HCT116 (cell line): ENCODE results near the gene TAC4. TPM values are rescaled to one million over a fixed set of nuclear protein-coding genes. Genes with fewer than 3 reads are reported as not detected.

Experiments
- ATAC-seq: fragments of 200-7000 bp; cut with Tn5 transposase; 2 replicates; pipeline ENCODE4 v1.9.1; 2020; ENCODE audit warnings: mild to moderate bottlenecking, moderate library complexity
- Bru-seq: library from RNA; stranded (reverse); fragments of 400-500 nt; gene quantifications from one replicate; lab custom pipeline; 2021; lab: Mats Ljungman, UMichigan
- BruChase-seq, 2 experiments: library from RNA; stranded (reverse); fragments of 400-500 nt; gene quantifications; one replicate each; lab custom pipeline; 2021; lab: Mats Ljungman, UMichigan
- BruUV-seq: library from RNA; stranded (reverse); fragments of 400-500 nt; replicated peaks from 2 replicates; lab custom pipeline; 2021; lab: Mats Ljungman, UMichigan
- CTCF ChIA-PET: fragments of 300-600 bp; sonication (Branson Sonifier 250); formaldehyde crosslinking; loops from one replicate; lab custom pipeline; 2021; ENCODE audit warnings: antibody characterized with exemption; lab: Charles Lee
- POLR2A ChIA-PET: fragments of 300-600, 350-600 bp; sonication (Branson Sonifier 250); formaldehyde crosslinking; loops from one replicate; lab custom pipeline; 2021; ENCODE audit warnings: antibody characterized with exemption; lab: Charles Lee
- RAD21 ChIA-PET, 2 experiments: fragments of 300-600 bp; sonication (Branson Sonifier 250); formaldehyde crosslinking; loops; one replicate each; lab custom pipeline; 2023; ENCODE audit warnings: low total read pairs in 2 of 2; ENCODE audit not compliant: uncharacterized antibody in 2 of 2, unreplicated experiment in 2 of 2, low non-redundant PET in 1 of 2; lab: Charles Lee
- DNase-seq: peaks from one replicate; pipeline ENCODE4 v3.0.0-alpha.2; 2010; ENCODE audit warnings: low read depth, low spot score
- H2AFZ ChIP-seq: fragments of 200-600 bp; shearing (Covaris generic), sonication (generic); 2 replicates; pipeline ENCODE4 v1.6.1; 2017; ENCODE audit warnings: low read depth, mixed run types, mixed read lengths, antibody characterized with exemption, low read length; ENCODE audit not compliant: poor library complexity, severe bottlenecking
- H3K27ac ChIP-seq: 2 replicates; pipeline ENCODE4 v1.5.1; 2012; ENCODE audit warnings: low read depth, low read length
- H3K27me3 ChIP-seq: fragments of 200-600 bp; sonication (generic); 2 replicates; pipeline ENCODE4 v1.6.1; 2016; ENCODE audit warnings: mixed run types, low read length, mixed read lengths; ENCODE audit not compliant: insufficient read depth
- H3K36me3 ChIP-seq, 2 experiments: fragments of 200-500 bp in 1 of 2; fragments of 200-600 bp in 1 of 2; sonication (Bioruptor generic) in 1 of 2; sonication (generic) in 1 of 2; 2 replicates each; pipeline versions ENCODE4 v1.5.1 to v1.6.1; 2014 to 2016; ENCODE audit warnings: low read length in 2 of 2, inconsistent platforms in 1 of 2, mixed read lengths in 1 of 2, mixed run types in 1 of 2; ENCODE audit not compliant: insufficient read depth in 2 of 2, control insufficient read depth in 1 of 2
- H3K4me1 ChIP-seq, 2 experiments: fragments of 200-600 bp in 1 of 2; sonication (generic) in 1 of 2; 2 replicates each; pipeline versions ENCODE4 v1.5.1 to v1.6.1; 2012 to 2017; ENCODE audit warnings: low read length in 2 of 2, inconsistent platforms in 1 of 2, mild to moderate bottlenecking in 1 of 2, mixed read lengths in 1 of 2, mixed run types in 1 of 2, moderate library complexity in 1 of 2; ENCODE audit not compliant: insufficient read depth in 2 of 2, control insufficient read depth in 1 of 2
- H3K4me2 ChIP-seq: fragments of 200-600 bp; sonication (generic); 2 replicates; pipeline ENCODE4 v1.6.1; 2017; ENCODE audit warnings: mixed run types, low read length, mixed read lengths
- H3K4me3 ChIP-seq, 2 experiments: fragments of 200-600 bp in 1 of 2; sonication (generic) in 1 of 2; replicated peaks in 1 of 2; 2 replicates each; pipeline ENCODE4 v1.5.1; 2011 to 2016; ENCODE audit warnings: low read length in 2 of 2, control low read depth in 1 of 2, low read depth in 1 of 2, mild to moderate bottlenecking in 1 of 2, mixed read lengths in 1 of 2, mixed run types in 1 of 2
- H3K79me2 ChIP-seq: fragments of 200-600 bp; sonication (generic); 2 replicates; pipeline ENCODE4 v1.6.1; 2017; ENCODE audit warnings: mild to moderate bottlenecking, mixed run types, low read length, moderate library complexity, mixed read lengths; ENCODE audit not compliant: insufficient read depth
- H3K9ac ChIP-seq: fragments of 200-600 bp; sonication (generic); 2 replicates; pipeline ENCODE4 v1.6.1; 2016; ENCODE audit warnings: low read length, mixed read lengths
- H3K9me2 ChIP-seq: fragments of 200-600 bp; sonication (generic), shearing (Covaris generic); 2 replicates; pipeline ENCODE4 v1.6.1; 2017; ENCODE audit warnings: mixed run types, mild to moderate bottlenecking, moderate library complexity; ENCODE audit not compliant: insufficient read depth
- H3K9me3 ChIP-seq, 2 experiments: fragments of 200-500 bp in 1 of 2; fragments of 200-600 bp in 1 of 2; sonication (Bioruptor generic) in 1 of 2; sonication (generic) in 1 of 2; 2 replicates each; pipeline ENCODE4 v1.6.1; 2014 to 2017; ENCODE audit warnings: low read length in 2 of 2, mixed read lengths in 2 of 2, inconsistent platforms in 1 of 2, low read depth in 1 of 2, mild to moderate bottlenecking in 1 of 2, mixed run types in 1 of 2, moderate library complexity in 1 of 2; ENCODE audit not compliant: control insufficient read depth in 1 of 2, insufficient read depth in 1 of 2
- H4K20me1 ChIP-seq: fragments of 200-600 bp; sonication (generic), shearing (Covaris generic); 2 replicates; pipeline ENCODE4 v1.6.1; 2017; ENCODE audit warnings: mixed run types, mild to moderate bottlenecking, moderate library complexity; ENCODE audit not compliant: insufficient read depth
- CBX3 ChIP-seq: IDR thresholded peaks from 2 replicates; pipeline ENCODE4 v1.6.1; 2012; ENCODE audit warnings: low read depth
- CEBPB ChIP-seq: IDR thresholded peaks from 2 replicates; pipeline ENCODE4 v1.6.1; 2012; ENCODE audit warnings: low read depth
- EZH2phosphoT487 ChIP-seq: fragments of 200-600 bp; IDR thresholded peaks from 2 replicates; pipeline ENCODE4 v1.6.1; 2018; ENCODE audit warnings: antibody characterized with exemption, borderline replicate concordance
- JUND ChIP-seq: IDR thresholded peaks from 2 replicates; pipeline ENCODE4 v1.6.1; 2012
- MAX ChIP-seq: IDR thresholded peaks from 2 replicates; pipeline ENCODE4 v1.6.1; 2012
- TCF7L2 ChIP-seq: IDR thresholded peaks from 2 replicates; pipeline ENCODE4 v1.7.0; 2011; ENCODE audit warnings: borderline replicate concordance, inconsistent platforms; ENCODE audit not compliant: insufficient read depth, insufficient read length; ENCODE audit errors: extremely low read depth
- YY1 ChIP-seq: IDR thresholded peaks from 2 replicates; pipeline ENCODE4 v1.6.1; 2011; ENCODE audit warnings: low read length, low read depth, moderate library complexity, mild to moderate bottlenecking; ENCODE audit not compliant: insufficient replicate concordance; ENCODE audit errors: extremely low read depth
- ZFX ChIP-seq: fragments of 450-650 bp; IDR thresholded peaks from 2 replicates; pipeline ENCODE4 v1.6.1; 2017
- intact Hi-C: fragments of 100-400 bp; cut with micrococcal nuclease; formaldehyde crosslinking; loops from 2 replicates; pipeline ENCODE4 v1.10.0; 2022
- long read RNA-seq: library from polyadenylated mRNA; unstranded; transcript quantifications from one replicate; pipeline ENCODE4 v2.0.0, GENCODE V29; 2021; ENCODE audit not compliant: unreplicated experiment
- polyA plus RNA-seq: library from polyadenylated mRNA; unstranded; fragments of >200 nt; gene quantifications from 2 replicates; pipeline ENCODE4 v1.2.1, GENCODE V29; 2012; ENCODE audit warnings: missing spikeins
- total RNA-seq: library from RNA; stranded (reverse); gene quantifications from one replicate; pipeline ENCODE4 v1.2.1, GENCODE V29; 2021; ENCODE audit not compliant: unreplicated experiment
- TF ChIP-seq, protein P1 (sequence below): IDR thresholded peaks from 2 replicates; pipeline ENCODE4 v1.6.1; 2011; ENCODE audit warnings: mild to moderate bottlenecking, low read length, moderate library complexity; ENCODE audit not compliant: insufficient replicate concordance; ENCODE audit errors: extremely low read depth
- TF ChIP-seq, protein P2 (sequence below), 3 experiments: fragments of 200-600 bp in 1 of 3; sonication (generic) in 1 of 3; IDR thresholded peaks in 2 of 3; conservative IDR thresholded peaks in 1 of 3; 2 replicates each; pipeline ENCODE4 v1.5.1; 2012 to 2017; ENCODE audit warnings: low read depth in 2 of 3, low read length in 2 of 3, antibody characterized with exemption in 1 of 3, borderline replicate concordance in 1 of 3, control low read depth in 1 of 3, mild to moderate bottlenecking in 1 of 3, mixed read lengths in 1 of 3, mixed run types in 1 of 3, moderate library complexity in 1 of 3; ENCODE audit not compliant: insufficient read depth in 1 of 3
- TF ChIP-seq, protein P3 (sequence below): IDR thresholded peaks from 2 replicates; pipeline ENCODE4 v1.6.1; 2012

The TAC4 gene
- total RNA-seq, result not detected
- polyA plus RNA-seq, result 0.17 and 0.32 TPM in 2 replicates
- percentile 11 among the genes with signal in this experiment for Bru-seq, nascent RNA
- not detected for BruChase-seq, experiment 1, labeled RNA remaining after a 6-hour chase
- percentile 11 among the genes with signal in this experiment for BruChase-seq, experiment 2, labeled RNA remaining after a 2-hour chase
- long read RNA-seq, result 0 reads

GRCh38 chr17:49848019-49848473, at the start of gene TAC4:
Gene TAC4, minus strand, starts transcription at chr17:49848069. Its CDS starts 52 bp downstream, at chr17:49848017.
- no peaks in the 10 kb centered on the region for H3K9me3 ChIP-seq
- H3K36me3 ChIP-seq, result no peaks in the 10 kb centered on the region
- H2AFZ ChIP-seq, result no peak within 1 kb of the TSS
- H3K27me3 ChIP-seq, result no peaks in the 10 kb centered on the region
- RAD21 ChIA-PET, result no interaction called here
- intact Hi-C loops, result no loop called here
- BruUV-seq, result no TSS peak
- H3K27ac ChIP-seq, result no peak within 1 kb of the TSS
- TF ChIP-seq JUND (no peak), ZFX (peak; percentile 11; the same call in 1 of the 2 replicates), CBX3 (no peak), TCF7L2 (no peak)
- TF ChIP-seq, protein P1, sequence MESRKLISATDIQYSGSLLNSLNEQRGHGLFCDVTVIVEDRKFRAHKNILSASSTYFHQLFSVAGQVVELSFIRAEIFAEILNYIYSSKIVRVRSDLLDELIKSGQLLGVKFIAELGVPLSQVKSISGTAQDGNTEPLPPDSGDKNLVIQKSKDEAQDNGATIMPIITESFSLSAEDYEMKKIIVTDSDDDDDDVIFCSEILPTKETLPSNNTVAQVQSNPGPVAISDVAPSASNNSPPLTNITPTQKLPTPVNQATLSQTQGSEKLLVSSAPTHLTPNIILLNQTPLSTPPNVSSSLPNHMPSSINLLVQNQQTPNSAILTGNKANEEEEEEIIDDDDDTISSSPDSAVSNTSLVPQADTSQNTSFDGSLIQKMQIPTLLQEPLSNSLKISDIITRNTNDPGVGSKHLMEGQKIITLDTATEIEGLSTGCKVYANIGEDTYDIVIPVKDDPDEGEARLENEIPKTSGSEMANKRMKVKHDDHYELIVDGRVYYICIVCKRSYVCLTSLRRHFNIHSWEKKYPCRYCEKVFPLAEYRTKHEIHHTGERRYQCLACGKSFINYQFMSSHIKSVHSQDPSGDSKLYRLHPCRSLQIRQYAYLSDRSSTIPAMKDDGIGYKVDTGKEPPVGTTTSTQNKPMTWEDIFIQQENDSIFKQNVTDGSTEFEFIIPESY, result no peak
- POLR2A ChIA-PET, result no interaction called here
- peaks cover 0 to 8% of the 10 kb centered on the region in 2 experiments; a peak in 2 of 4 replicates for H3K4me1 ChIP-seq
- no peaks in the 10 kb centered on the region for H4K20me1 ChIP-seq
- no peaks in the 10 kb centered on the region for H3K9me2 ChIP-seq
- DNase-seq (no peak), ATAC-seq (no peak)
- H3K9ac ChIP-seq, result no peak within 1 kb of the TSS
- H3K4me3 ChIP-seq, result no peak within 1 kb of the TSS
- H3K4me2 ChIP-seq, result no peak within 1 kb of the TSS
- CTCF ChIA-PET, result interaction anchor here (3.2 kb wide), 1 partner anchor 149 kb away, joined by 12 read pairs; no protein-coding TSS in a partner anchor
- H3K79me2 ChIP-seq, result no peaks in the 10 kb centered on the region

DNA sequence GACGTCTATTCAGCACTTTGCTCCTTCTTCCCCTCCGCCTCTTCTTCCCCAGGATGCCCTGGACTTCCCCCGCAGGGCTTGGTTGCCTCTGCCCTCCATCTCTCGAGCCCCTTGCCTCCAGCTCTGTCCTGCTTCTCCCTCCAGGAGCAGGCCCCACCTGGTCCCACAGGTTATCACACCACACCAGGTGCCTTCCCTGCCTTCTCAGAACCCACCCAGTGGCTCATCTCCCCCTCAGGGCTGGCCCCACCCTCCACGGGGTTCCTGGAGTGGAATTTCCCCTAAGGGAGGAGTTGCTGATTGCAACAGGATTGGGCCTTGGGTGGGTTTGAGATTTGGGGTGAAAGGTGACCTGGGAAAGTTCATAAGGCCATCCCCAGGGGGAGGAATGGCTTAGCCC, 49.0 kb upstream of the TAC4 start:
- Histone ChIP-seq H3K9me3 (no peaks in the 10 kb centered on the region), H3K79me2 (no peaks in the 10 kb centered on the region), H3K4me3 (no peak overlapping the region), H3K4me2 (no peak overlapping the region), H3K4me1 (peaks cover 13 to 19% of the 10 kb centered on the region in 2 experiments; a peak in 3 of 4 replicates), H3K27me3 (no peaks in the 10 kb centered on the region), H3K27ac (no peak overlapping the region), H4K20me1 (no peaks in the 10 kb centered on the region), H3K9me2 (no peaks in the 10 kb centered on the region), H3K36me3 (no peaks in the 10 kb centered on the region), H3K9ac (no peak overlapping the region), H2AFZ (no peak overlapping the region)
- CTCF ChIA-PET, result interaction anchor here (3.5 kb wide), 1 partner anchor 100 kb away, joined by 100 read pairs; the partner anchor contains the start of gene DLX3
- intact Hi-C loops, result no loop called here
- RAD21 ChIA-PET, result no interaction called here
- no peak for DNase-seq
- POLR2A ChIA-PET, result no interaction called here
- ATAC-seq, result no peak
- no TSS peak for BruUV-seq
- no peak for TF ChIP-seq EZH2phosphoT487
- TF ChIP-seq ZFX, result no peak
- no peak for TF ChIP-seq YY1
- no peak for TF ChIP-seq CBX3
- TF ChIP-seq TCF7L2, result no peak
- no peak for TF ChIP-seq MAX
- TF ChIP-seq, protein P2, sequence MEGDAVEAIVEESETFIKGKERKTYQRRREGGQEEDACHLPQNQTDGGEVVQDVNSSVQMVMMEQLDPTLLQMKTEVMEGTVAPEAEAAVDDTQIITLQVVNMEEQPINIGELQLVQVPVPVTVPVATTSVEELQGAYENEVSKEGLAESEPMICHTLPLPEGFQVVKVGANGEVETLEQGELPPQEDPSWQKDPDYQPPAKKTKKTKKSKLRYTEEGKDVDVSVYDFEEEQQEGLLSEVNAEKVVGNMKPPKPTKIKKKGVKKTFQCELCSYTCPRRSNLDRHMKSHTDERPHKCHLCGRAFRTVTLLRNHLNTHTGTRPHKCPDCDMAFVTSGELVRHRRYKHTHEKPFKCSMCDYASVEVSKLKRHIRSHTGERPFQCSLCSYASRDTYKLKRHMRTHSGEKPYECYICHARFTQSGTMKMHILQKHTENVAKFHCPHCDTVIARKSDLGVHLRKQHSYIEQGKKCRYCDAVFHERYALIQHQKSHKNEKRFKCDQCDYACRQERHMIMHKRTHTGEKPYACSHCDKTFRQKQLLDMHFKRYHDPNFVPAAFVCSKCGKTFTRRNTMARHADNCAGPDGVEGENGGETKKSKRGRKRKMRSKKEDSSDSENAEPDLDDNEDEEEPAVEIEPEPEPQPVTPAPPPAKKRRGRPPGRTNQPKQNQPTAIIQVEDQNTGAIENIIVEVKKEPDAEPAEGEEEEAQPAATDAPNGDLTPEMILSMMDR (IDR thresholded peaks at IDR 0.05 in 2 of 3, conservative IDR thresholded peaks at IDR 0.05 in 1 of 3; ENCODE audit: borderline replicate concordance in 1 of 3, insufficient read depth in 1 of 3, low read depth in 2 of 3, low read length in 2 of 3), result no peak
- TF ChIP-seq, protein P3, sequence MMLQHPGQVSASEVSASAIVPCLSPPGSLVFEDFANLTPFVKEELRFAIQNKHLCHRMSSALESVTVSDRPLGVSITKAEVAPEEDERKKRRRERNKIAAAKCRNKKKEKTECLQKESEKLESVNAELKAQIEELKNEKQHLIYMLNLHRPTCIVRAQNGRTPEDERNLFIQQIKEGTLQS, result no peak
- no peak for TF ChIP-seq JUND
- TF ChIP-seq CEBPB, result no peak
